Measurements from ENCODE around the gene NMNAT3. TPM values are rescaled to one million over a fixed set of nuclear protein-coding genes. Genes with fewer than 3 reads are reported as not detected.

NMNAT3 gene
- total RNA-seq, 4 donors from 2014 or later: 9.6 to 17.1 (median 11.3) TPM

DNA sequence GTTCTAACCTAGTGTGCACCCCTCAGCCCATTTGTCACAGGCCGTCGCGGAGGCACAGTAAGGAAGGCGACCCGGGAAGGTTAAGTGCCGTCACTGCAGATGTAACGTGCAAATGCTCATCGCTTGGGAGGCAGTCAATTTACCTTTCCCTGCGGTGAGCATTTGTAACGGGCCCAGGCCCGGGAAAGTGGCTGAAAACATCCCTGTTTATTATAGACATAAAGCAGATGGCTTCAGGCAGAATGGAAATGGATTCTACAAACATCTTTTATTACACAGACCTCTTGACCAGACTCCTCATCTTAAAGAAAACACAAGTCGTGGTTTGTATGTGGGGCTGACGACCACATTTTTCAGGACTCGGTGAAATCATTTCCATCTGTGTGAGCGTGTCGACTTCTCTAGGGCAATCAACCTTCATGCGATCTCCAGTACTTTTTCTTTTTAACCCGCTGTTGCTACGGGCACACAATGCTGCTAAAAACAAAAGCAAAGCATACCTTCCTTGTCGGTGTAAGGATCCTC lies 43.6 kb downstream of the NMNAT3 start:
- H3K4me1 ChIP-seq: no peaks in the 10 kb centered on the region
- TF ChIP-seq POLR2AphosphoS5 (IDR thresholded peaks at IDR 0.05) (no peak), EP300 (IDR thresholded peaks at IDR 0.05) (no peak), POLR2A (IDR thresholded peaks at IDR 0.05) (no peak)
- TF ChIP-seq, protein P1, sequence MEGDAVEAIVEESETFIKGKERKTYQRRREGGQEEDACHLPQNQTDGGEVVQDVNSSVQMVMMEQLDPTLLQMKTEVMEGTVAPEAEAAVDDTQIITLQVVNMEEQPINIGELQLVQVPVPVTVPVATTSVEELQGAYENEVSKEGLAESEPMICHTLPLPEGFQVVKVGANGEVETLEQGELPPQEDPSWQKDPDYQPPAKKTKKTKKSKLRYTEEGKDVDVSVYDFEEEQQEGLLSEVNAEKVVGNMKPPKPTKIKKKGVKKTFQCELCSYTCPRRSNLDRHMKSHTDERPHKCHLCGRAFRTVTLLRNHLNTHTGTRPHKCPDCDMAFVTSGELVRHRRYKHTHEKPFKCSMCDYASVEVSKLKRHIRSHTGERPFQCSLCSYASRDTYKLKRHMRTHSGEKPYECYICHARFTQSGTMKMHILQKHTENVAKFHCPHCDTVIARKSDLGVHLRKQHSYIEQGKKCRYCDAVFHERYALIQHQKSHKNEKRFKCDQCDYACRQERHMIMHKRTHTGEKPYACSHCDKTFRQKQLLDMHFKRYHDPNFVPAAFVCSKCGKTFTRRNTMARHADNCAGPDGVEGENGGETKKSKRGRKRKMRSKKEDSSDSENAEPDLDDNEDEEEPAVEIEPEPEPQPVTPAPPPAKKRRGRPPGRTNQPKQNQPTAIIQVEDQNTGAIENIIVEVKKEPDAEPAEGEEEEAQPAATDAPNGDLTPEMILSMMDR (IDR thresholded peaks at IDR 0.05): no peak
- H3K27me3 ChIP-seq: no peaks in the 10 kb centered on the region
- WGBS, 2 donors (ENCODE audit: low coverage in 1 of 2): 60 to 73% methylated on average over 9 to 15 of the region's 20 CpGs
- no peak for ATAC-seq
- no peaks in the 10 kb centered on the region for H3K9me3 ChIP-seq
- H3K36me3 ChIP-seq: peaks cover 0 to 20% of the 10 kb centered on the region in 2 donors
- no peak overlapping the region for H3K27ac ChIP-seq
- no peak overlapping the region for H3K4me3 ChIP-seq

DNA sequence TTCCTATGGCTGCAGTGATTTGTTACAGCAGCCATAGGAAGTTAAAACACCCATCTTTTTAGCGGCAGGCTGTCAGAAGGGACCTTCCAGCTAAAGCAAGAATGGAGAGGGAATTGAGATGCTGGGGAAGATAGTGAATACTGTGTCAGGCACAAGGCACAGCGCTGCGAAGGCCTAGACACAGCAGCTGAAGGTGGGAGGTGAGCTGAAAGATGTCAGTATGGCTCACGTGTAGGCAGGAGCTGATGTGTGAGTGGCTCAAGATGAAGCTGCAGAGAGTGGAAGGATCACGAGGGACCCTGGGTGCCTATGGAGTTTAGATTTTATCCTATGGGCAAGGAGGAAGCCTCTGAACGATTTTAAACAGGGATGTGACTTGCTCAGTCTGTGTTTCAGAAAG lies 44.3 kb downstream of the NMNAT3 start:
- no peak for ATAC-seq
- TF ChIP-seq, protein P1 (IDR thresholded peaks at IDR 0.05): no peak
- TF ChIP-seq POLR2A (IDR thresholded peaks at IDR 0.05): no peak
- 83 to 100% methylated on average over 1 to 5 of the region's 6 CpGs for WGBS, 2 donors (ENCODE audit: low coverage in 1 of 2)

DNA sequence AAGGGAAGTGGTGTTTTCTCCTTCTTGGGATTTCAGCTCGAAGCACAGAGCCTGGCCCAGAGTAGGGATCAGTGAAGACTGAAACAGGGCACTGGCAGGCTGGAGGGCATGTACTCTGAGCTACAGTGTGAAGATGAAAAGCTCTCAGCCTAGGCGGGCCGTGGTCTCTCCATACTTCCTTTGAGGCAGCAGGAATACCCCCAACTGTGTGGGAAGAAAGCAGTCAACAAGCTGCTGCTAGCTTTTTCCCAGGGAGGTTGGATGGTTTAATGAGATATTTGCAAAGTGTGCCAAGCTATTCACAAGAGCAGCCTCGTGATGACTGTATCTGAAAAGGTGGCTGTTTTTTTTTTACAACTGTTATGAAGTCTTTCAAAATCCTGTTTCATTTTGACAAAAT lies 47.2 kb downstream of the NMNAT3 start:
- H3K4me3 ChIP-seq: no peak overlapping the region
- no peaks in the 10 kb centered on the region for H3K9me3 ChIP-seq
- 73 to 83% methylated on average over 1 to 2 of the region's 4 CpGs for WGBS, 2 donors (ENCODE audit: low coverage in 1 of 2)
- H3K36me3 ChIP-seq: peaks cover 0 to 27% of the 10 kb centered on the region in 2 donors
- H3K4me1 ChIP-seq: no peaks in the 10 kb centered on the region
- no peak for ATAC-seq
- no peak overlapping the region for H3K27ac ChIP-seq
- TF ChIP-seq, protein P1 (IDR thresholded peaks at IDR 0.05): no peak
- TF ChIP-seq POLR2AphosphoS5 (IDR thresholded peaks at IDR 0.05): no peak
- no peak for TF ChIP-seq POLR2A (IDR thresholded peaks at IDR 0.05)
- TF ChIP-seq EP300 (IDR thresholded peaks at IDR 0.05): no peak
- no peaks in the 10 kb centered on the region for H3K27me3 ChIP-seq

More for the DNA sequence above, 44.3 kb downstream of the NMNAT3 start:
- no peaks in the 10 kb centered on the region for H3K27me3 ChIP-seq
- H3K4me3 ChIP-seq: no peak overlapping the region
- no peaks in the 10 kb centered on the region for H3K9me3 ChIP-seq
- peaks cover 0 to 20% of the 10 kb centered on the region in 2 donors for H3K36me3 ChIP-seq
- no peaks in the 10 kb centered on the region for H3K4me1 ChIP-seq
- no peak overlapping the region for H3K27ac ChIP-seq

DNA sequence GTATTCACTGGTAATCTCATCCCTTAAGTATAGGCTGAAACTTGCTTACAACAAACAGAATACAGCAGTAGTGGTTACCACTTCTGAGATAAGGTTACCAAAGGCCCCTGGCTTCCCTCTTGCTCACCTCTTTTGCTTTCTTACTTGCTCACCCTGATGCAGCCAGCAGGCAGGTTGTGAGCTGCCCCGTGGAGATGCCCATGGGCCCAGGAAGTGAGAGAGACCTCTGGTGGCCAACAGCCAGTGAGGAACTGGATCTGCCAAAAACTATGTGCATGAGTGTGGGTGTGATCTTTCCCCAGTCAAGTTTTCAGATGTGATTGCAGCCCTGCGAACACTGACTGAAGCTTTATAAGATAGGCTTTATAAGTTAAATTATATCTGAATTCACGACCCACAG lies 48.7 kb downstream of the NMNAT3 start:
- Histone ChIP-seq H3K27ac (no peak overlapping the region), H3K27me3 (no peaks in the 10 kb centered on the region), H3K4me1 (no peaks in the 10 kb centered on the region), H3K36me3 (peaks cover 0 to 19% of the 10 kb centered on the region in 2 donors), H3K9me3 (no peaks in the 10 kb centered on the region), H3K4me3 (no peak overlapping the region)
- ATAC-seq: no peak
- TF ChIP-seq POLR2AphosphoS5 (IDR thresholded peaks at IDR 0.05) (no peak), EP300 (IDR thresholded peaks at IDR 0.05) (no peak), POLR2A (IDR thresholded peaks at IDR 0.05) (no peak)
- TF ChIP-seq, protein P1 (IDR thresholded peaks at IDR 0.05): no peak
- WGBS, 2 donors (ENCODE audit: low coverage in 1 of 2): 100% methylated on average over 2 of the region's 3 CpGs

DNA sequence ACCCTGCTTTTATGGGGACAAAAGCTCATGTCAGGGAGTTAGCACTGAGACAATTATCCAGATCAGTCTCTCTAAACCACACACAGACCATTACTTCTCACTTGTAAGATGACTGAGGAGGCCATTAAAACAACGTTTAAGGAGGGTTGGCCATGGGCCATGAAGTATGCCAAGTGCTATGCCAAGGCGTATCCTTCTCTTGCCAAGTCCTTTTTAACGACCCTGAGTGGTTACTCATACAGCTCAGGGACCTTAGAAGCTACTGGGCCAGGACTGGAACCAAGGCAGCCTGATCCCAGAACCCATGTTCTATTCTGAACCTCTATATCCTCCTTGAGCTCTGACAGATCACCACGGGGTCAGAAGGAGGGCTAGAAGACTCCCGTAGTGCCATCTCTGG lies 50.0 kb downstream of the NMNAT3 start:
- H3K9me3 ChIP-seq: no peaks in the 10 kb centered on the region
- H3K27ac ChIP-seq: no peak overlapping the region

More for the DNA sequence above, 50.0 kb downstream of the NMNAT3 start:
- H3K4me1 ChIP-seq: no peaks in the 10 kb centered on the region
- TF ChIP-seq POLR2AphosphoS5 (IDR thresholded peaks at IDR 0.05): no peak
- no peak for TF ChIP-seq EP300 (IDR thresholded peaks at IDR 0.05)
- TF ChIP-seq, protein P1 (IDR thresholded peaks at IDR 0.05): no peak
- TF ChIP-seq POLR2A (IDR thresholded peaks at IDR 0.05): no peak
- H3K27me3 ChIP-seq: no peaks in the 10 kb centered on the region
- WGBS, 2 donors (ENCODE audit: low coverage in 1 of 2): 75 to 81% methylated on average over 2 to 4 of the region's 5 CpGs
- no peak for ATAC-seq
- H3K36me3 ChIP-seq: peaks cover 0 to 10% of the 10 kb centered on the region in 2 donors
- H3K4me3 ChIP-seq: no peak overlapping the region
